Subcutaneous abdominal adipose tissue (tissue), 5 donors: ENCODE measurements around the gene NADK.

Source experiments
- H3K27ac ChIP-seq: one replicate; pipeline ENCODE4 v1.7.0; 2013; ENCODE audit warnings: low read depth, mild to moderate bottlenecking, inconsistent platforms, low read length, moderate library complexity
- H3K27me3 ChIP-seq, 5 donors: one replicate each; pipeline ENCODE4 v1.7.0; 2013; ENCODE audit warnings: low read length in 5 of 5, inconsistent platforms in 1 of 5; ENCODE audit not compliant: control insufficient read depth in 5 of 5, insufficient read depth in 4 of 5
- H3K36me3 ChIP-seq, 5 donors: one replicate each; pipeline ENCODE4 v1.7.0; 2013; ENCODE audit warnings: low read length in 5 of 5; ENCODE audit not compliant: control insufficient read depth in 5 of 5, insufficient read depth in 5 of 5
- H3K4me1 ChIP-seq, 5 donors: one replicate each; pipeline ENCODE4 v1.7.0; 2013; ENCODE audit warnings: low read length in 5 of 5, mild to moderate bottlenecking in 3 of 5, moderate library complexity in 1 of 5; ENCODE audit not compliant: control insufficient read depth in 5 of 5, insufficient read depth in 5 of 5
- H3K4me3 ChIP-seq, 5 donors: one replicate each; pipeline ENCODE4 v1.7.0; 2013; ENCODE audit warnings: low read length in 5 of 5, low read depth in 1 of 5
- H3K9ac ChIP-seq, 5 donors: one replicate each; pipeline ENCODE4 v1.7.0; 2013; ENCODE audit warnings: low read length in 5 of 5, mild to moderate bottlenecking in 4 of 5, moderate library complexity in 3 of 5
- H3K9me3 ChIP-seq, 5 donors: one replicate each; pipeline ENCODE4 v1.7.0; 2013; ENCODE audit warnings: low read length in 5 of 5; ENCODE audit not compliant: control insufficient read depth in 5 of 5
- donor health status: healthy.
- donor health status: healthy.
- donor health status: healthy.
- donor health status: healthy.
- donor health status: healthy.

The NADK gene

GRCh38 chr1:1806890-1807289 is 28.6 kb upstream of the NADK start:
- H3K27ac ChIP-seq, result no peak overlapping the region
- no peaks in the 10 kb centered on the region for H3K9me3 ChIP-seq
- peaks cover 0 to 9% (median 3%) of the 10 kb centered on the region in 5 donors for H3K4me1 ChIP-seq
- H3K9ac ChIP-seq, result no peak overlapping the region
- no peak overlapping the region for H3K4me3 ChIP-seq
- no peaks in the 10 kb centered on the region for H3K27me3 ChIP-seq
- peaks cover 7 to 69% (median 42%) of the 10 kb centered on the region in 5 donors for H3K36me3 ChIP-seq

- Histone ChIP-seq H3K36me3 (peaks cover 11 to 69% (median 47%) of the 10 kb centered on the region in 5 donors), H3K9ac (no peak overlapping the region), H3K4me1 (peaks cover 0 to 9% (median 3%) of the 10 kb centered on the region in 5 donors)
These were observed 26.0 kb upstream of the NADK start for GRCh38 chr1:1804301-1804700.

DNA sequence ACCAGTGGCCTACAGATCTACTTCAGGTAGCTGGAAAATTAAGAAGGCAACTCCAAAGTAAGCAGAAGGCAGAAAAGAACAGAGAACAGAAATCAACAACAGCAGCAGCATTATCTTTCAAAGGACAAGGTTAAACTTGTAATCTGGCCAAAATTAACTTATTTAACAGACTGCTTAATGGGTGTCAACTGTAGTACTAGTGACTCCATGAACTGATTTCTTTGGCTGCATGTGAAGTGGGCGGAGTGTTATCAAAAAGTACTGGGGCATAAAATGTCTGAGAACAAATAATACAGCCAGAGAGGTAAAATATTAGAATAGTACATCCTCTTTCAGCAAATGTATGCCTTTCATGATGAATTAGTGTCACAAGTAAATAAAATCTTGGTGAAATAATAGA is 24.6 kb upstream of the NADK start:
- Histone ChIP-seq H3K36me3 (peaks cover 11 to 72% (median 52%) of the 10 kb centered on the region in 5 donors), H3K4me3 (no peak overlapping the region), H3K9me3 (no peaks in the 10 kb centered on the region), H3K9ac (no peak overlapping the region), H3K27me3 (no peaks in the 10 kb centered on the region), H3K4me1 (peaks cover 0 to 9% (median 3%) of the 10 kb centered on the region in 5 donors), H3K27ac (no peak overlapping the region)

More at GRCh38 chr1:1804301-1804700, 26.0 kb upstream of the NADK start:
- H3K27ac ChIP-seq, result no peak overlapping the region
- no peaks in the 10 kb centered on the region for H3K9me3 ChIP-seq
- H3K27me3 ChIP-seq, result no peaks in the 10 kb centered on the region
- no peak overlapping the region for H3K4me3 ChIP-seq

GRCh38 chr1:1799716-1800115 is 21.4 kb upstream of the NADK start:
- H3K36me3 ChIP-seq, result peaks cover 8 to 78% (median 61%) of the 10 kb centered on the region in 5 donors

DNA sequence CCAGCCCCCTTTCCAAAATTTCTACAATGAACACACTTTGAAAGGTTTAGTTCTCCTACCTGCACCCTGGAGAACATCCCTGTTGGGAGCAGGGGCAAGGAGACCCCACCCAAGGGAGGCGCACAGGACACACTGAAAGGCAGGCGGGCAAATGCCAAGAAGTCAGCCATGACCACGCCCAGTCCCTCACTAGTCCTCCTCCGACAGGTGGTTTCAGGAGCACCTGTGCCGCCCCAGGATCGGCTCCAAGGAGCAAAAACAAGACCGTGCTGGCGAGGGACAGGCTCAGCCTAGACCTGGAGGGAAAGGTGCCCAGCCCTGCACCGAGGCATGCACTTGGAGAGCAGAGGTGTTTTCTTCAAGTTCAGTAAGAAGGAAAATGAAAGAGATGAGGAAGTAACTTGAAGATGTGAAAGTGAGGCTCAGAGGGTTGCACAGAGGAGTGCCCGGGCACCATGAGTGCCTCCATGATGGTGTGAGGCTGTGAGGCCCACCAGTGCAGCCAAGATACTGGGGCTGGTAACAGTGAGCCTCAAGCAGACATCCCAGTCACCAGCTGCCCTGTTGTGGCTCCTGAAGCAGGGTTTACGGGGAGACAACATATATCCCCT is 19.6 kb upstream of the NADK start:
- no peak overlapping the region for H3K27ac ChIP-seq
- peaks cover 7 to 82% (median 61%) of the 10 kb centered on the region in 5 donors for H3K36me3 ChIP-seq
- H3K4me3 ChIP-seq, result no peak overlapping the region
- no peaks in the 10 kb centered on the region for H3K9me3 ChIP-seq
- no peaks in the 10 kb centered on the region for H3K4me1 ChIP-seq
- no peak overlapping the region for H3K9ac ChIP-seq
- no peaks in the 10 kb centered on the region for H3K27me3 ChIP-seq

More at GRCh38 chr1:1799716-1800115, 21.4 kb upstream of the NADK start:
- Histone ChIP-seq H3K9ac (no peak overlapping the region), H3K27ac (no peak overlapping the region), H3K4me3 (no peak overlapping the region), H3K9me3 (no peaks in the 10 kb centered on the region), H3K4me1 (no peaks in the 10 kb centered on the region), H3K27me3 (no peaks in the 10 kb centered on the region)

- Histone ChIP-seq H3K9me3 (no peaks in the 10 kb centered on the region), H3K36me3 (peaks cover 2 to 82% (median 65%) of the 10 kb centered on the region in 5 donors), H3K4me3 (no peak overlapping the region), H3K27me3 (no peaks in the 10 kb centered on the region), H3K27ac (no peak overlapping the region), H3K9ac (no peak overlapping the region), H3K4me1 (no peaks in the 10 kb centered on the region)
These were observed 18.2 kb upstream of the NADK start for GRCh38 chr1:1796466-1796865.

DNA sequence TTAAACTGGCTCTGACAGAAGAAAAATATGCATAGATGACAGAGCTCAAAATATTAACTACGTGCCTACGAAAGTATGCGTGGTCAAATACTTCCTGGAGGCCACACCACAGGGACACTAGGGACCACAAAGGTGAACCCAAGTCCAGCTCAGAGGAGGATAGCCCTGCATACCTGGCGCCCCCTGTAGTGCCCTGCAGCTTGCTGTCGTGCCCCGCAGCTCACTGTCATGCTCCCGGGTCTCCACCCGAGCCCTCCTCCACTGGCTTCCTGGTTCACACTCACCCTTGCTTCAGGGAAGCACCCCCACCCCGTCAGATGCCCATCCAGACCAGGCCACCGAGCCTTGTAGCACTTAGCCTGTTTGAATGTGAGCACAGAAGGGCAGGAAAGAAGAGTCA is 16.7 kb upstream of the NADK start:
- H3K9ac ChIP-seq, result no peak overlapping the region
- H3K4me3 ChIP-seq, result no peak overlapping the region
- no peaks in the 10 kb centered on the region for H3K9me3 ChIP-seq
- no peaks in the 10 kb centered on the region for H3K4me1 ChIP-seq
- peaks cover 2 to 89% (median 78%) of the 10 kb centered on the region in 5 donors for H3K36me3 ChIP-seq
- no peaks in the 10 kb centered on the region for H3K27me3 ChIP-seq
- H3K27ac ChIP-seq, result no peak overlapping the region

GRCh38 chr1:1793481-1794244 is 15.4 kb upstream of the NADK start:
- no peak overlapping the region for H3K9ac ChIP-seq
- H3K4me3 ChIP-seq, result no peak overlapping the region
- peaks cover 2 to 94% (median 84%) of the 10 kb centered on the region in 5 donors for H3K36me3 ChIP-seq
- H3K27ac ChIP-seq, result no peak overlapping the region
- no peaks in the 10 kb centered on the region for H3K9me3 ChIP-seq
- H3K27me3 ChIP-seq, result no peaks in the 10 kb centered on the region
- H3K4me1 ChIP-seq, result peaks cover 0 to 6% (median 5%) of the 10 kb centered on the region in 5 donors

- Histone ChIP-seq H3K4me1 (peaks cover 5 to 19% (median 14%) of the 10 kb centered on the region in 5 donors), H3K9me3 (no peaks in the 10 kb centered on the region), H3K36me3 (peaks cover 17 to 90% (median 87%) of the 10 kb centered on the region in 5 donors), H3K27ac (no peak overlapping the region), H3K9ac (no peak overlapping the region), H3K27me3 (no peaks in the 10 kb centered on the region), H3K4me3 (no peak overlapping the region)
These were observed 10.6 kb upstream of the NADK start for GRCh38 chr1:1788646-1789431.
